Spleen (tissue), 7 donors: Measurements from ENCODE around the gene TMEM14A.

Experiments
- CTCF ChIP-seq, 11 experiments: fragments of 200-600 bp in 7 of 11; fragments of 450-650 bp in 4 of 11; sonication (generic) in 4 of 11; IDR thresholded peaks in 8 of 11; conservative IDR thresholded peaks in 3 of 11; 1 replicate in 7 of 11; 2 replicates in 4 of 11; pipeline versions ENCODE4 v1.4.0 to v1.8.0; 2016 to 2021; ENCODE audit warnings: antibody characterized with exemption in 11 of 11, inconsistent platforms in 4 of 11, mild to moderate bottlenecking in 1 of 11
- POLR2A ChIP-seq, 3 donors: fragments of 450-650 bp; IDR thresholded peaks; one replicate each; pipeline ENCODE4 v1.5.1; 2017; ENCODE audit warnings: antibody characterized with exemption in 3 of 3, mild to moderate bottlenecking in 1 of 3
- POLR2AphosphoS5 ChIP-seq, 3 donors: sonication (generic); formaldehyde crosslinking; IDR thresholded peaks; one replicate each; pipeline ENCODE4 v1.5.1; 2017; ENCODE audit warnings: antibody characterized with exemption in 3 of 3
- donor health status: DM: no; HTN: no; CAD: no; lungs with moderate emphysema.
- donor health status: DM: no; HTN: no; CAD: no.
- donor health status: DM: no; HTN: no; CAD: no.

- TF ChIP-seq POLR2A (IDR thresholded peaks at IDR 0.05) (no peak), CTCF (IDR thresholded peaks at IDR 0.05 in 8 of 11, conservative IDR thresholded peaks at IDR 0.05 in 3 of 11) (peak in 5 of 11 experiments; percentile 2 to 71 (median 37)), POLR2AphosphoS5 (IDR thresholded peaks at IDR 0.05) (no peak)
These were observed 7.1 kb upstream of the TMEM14A start for GRCh38 chr6:52663936-52664185.
